ENCODE results near the gene NPB.
A peak's percentile ranks its signal among the peaks of the same experiment; 100 is the strongest.

NPB gene

GRCh38 chr17:81939881-81940385, 37.9 kb downstream of the NPB start:
- Histone ChIP-seq H3K27ac (ENCODE audit: low read length, poor library complexity, severe bottlenecking) (no peak overlapping the region), H4K8ac (ENCODE audit: low read length) (no peak overlapping the region), H3K18ac (ENCODE audit: low read depth in 1 of 2, low read length in 2 of 2) (no peak overlapping the region), H3K4ac (ENCODE audit: low read depth in 1 of 2, low read length in 2 of 2) (no peak overlapping the region), H2BK15ac (ENCODE audit: low read depth, poor library complexity, severe bottlenecking) (no peak overlapping the region), H4K91ac (ENCODE audit: low read length) (no peak overlapping the region), H3K14ac (ENCODE audit: low read length in 2 of 2) (no peak overlapping the region), H3K36me3 (ENCODE audit: control insufficient read depth in 1 of 2, insufficient read depth in 2 of 2, low read depth in 1 of 2, low read length in 2 of 2) (peaks cover 0 to 5% of the 10 kb centered on the region in 2 experiments), H3K4me2 (ENCODE audit: low read length, poor library complexity, severe bottlenecking) (no peak overlapping the region), H3K9me3 (ENCODE audit: control insufficient read depth, low read length) (no peaks in the 10 kb centered on the region), H2BK120ac (ENCODE audit: low read depth, low read length) (no peak overlapping the region), H2BK12ac (ENCODE audit: low read length in 2 of 2) (no peak overlapping the region), H3K23ac (ENCODE audit: low read length in 2 of 2) (no peak overlapping the region), H3K27me3 (ENCODE audit: control insufficient read depth in 1 of 2, insufficient read depth in 1 of 2, low read length in 2 of 2) (peaks cover 13 to 46% of the 10 kb centered on the region in 2 experiments), H2AK5ac (ENCODE audit: low read length, severe bottlenecking) (no peak overlapping the region), H3K9ac (ENCODE audit: low read length) (no peak overlapping the region), H2BK5ac (ENCODE audit: low read depth, low read length, poor library complexity, severe bottlenecking) (no peak overlapping the region), H3K4me3 (ENCODE audit: insufficient read depth in 1 of 2, low read depth in 1 of 2, low read length in 2 of 2) (no peak overlapping the region), H2AFZ (ENCODE audit: low read depth, low read length) (no peak overlapping the region), H3K79me1 (replicated peaks; ENCODE audit: low read length, poor library complexity, severe bottlenecking) (peaks cover 14% of the 10 kb centered on the region), H3K4me1 (ENCODE audit: control insufficient read depth, insufficient read depth, low read depth, low read length) (peaks cover 23% of the 10 kb centered on the region)
- no peak for DNase-seq
- WGBS: 91% methylated on average over 21 of the region's 21 CpGs

- no peak for DNase-seq
- Histone ChIP-seq H3K18ac (ENCODE audit: low read depth in 1 of 2, low read length in 2 of 2) (no peak overlapping the region), H3K36me3 (ENCODE audit: control insufficient read depth in 1 of 2, insufficient read depth in 2 of 2, low read depth in 1 of 2, low read length in 2 of 2) (no peaks in the 10 kb centered on the region), H3K14ac (ENCODE audit: low read length in 2 of 2) (peak overlapping the region in 1 of 2 experiments; percentile 22), H3K9me3 (ENCODE audit: control insufficient read depth, low read length) (no peaks in the 10 kb centered on the region), H3K4me2 (ENCODE audit: low read length, poor library complexity, severe bottlenecking) (no peak overlapping the region), H3K4me3 (ENCODE audit: insufficient read depth in 1 of 2, low read depth in 1 of 2, low read length in 2 of 2) (no peak overlapping the region), H3K27ac (ENCODE audit: low read length, poor library complexity, severe bottlenecking) (no peak overlapping the region), H2BK15ac (ENCODE audit: low read depth, poor library complexity, severe bottlenecking) (no peak overlapping the region), H3K27me3 (ENCODE audit: control insufficient read depth in 1 of 2, insufficient read depth in 1 of 2, low read length in 2 of 2) (peaks cover 13 to 47% of the 10 kb centered on the region in 2 experiments), H2AFZ (ENCODE audit: low read depth, low read length) (no peak overlapping the region), H2AK5ac (ENCODE audit: low read length, severe bottlenecking) (no peak overlapping the region), H2BK5ac (ENCODE audit: low read depth, low read length, poor library complexity, severe bottlenecking) (no peak overlapping the region), H3K4me1 (ENCODE audit: control insufficient read depth, insufficient read depth, low read depth, low read length) (peaks cover 14% of the 10 kb centered on the region), H4K91ac (ENCODE audit: low read length) (no peak overlapping the region), H3K79me1 (replicated peaks; ENCODE audit: low read length, poor library complexity, severe bottlenecking) (peaks cover 6% of the 10 kb centered on the region), H2BK120ac (ENCODE audit: low read depth, low read length) (no peak overlapping the region), H4K8ac (ENCODE audit: low read length) (no peak overlapping the region), H3K4ac (ENCODE audit: low read depth in 1 of 2, low read length in 2 of 2) (no peak overlapping the region), H2BK12ac (ENCODE audit: low read length in 2 of 2) (peak overlapping the region in 1 of 2 experiments; percentile 31), H3K23ac (ENCODE audit: low read length in 2 of 2) (no peak overlapping the region), H3K9ac (ENCODE audit: low read length) (no peak overlapping the region)
- 95% methylated on average over 56 of the region's 56 CpGs for WGBS
Observed at GRCh38 chr17:81940538-81941483, 38.8 kb downstream of the NPB start.

- Histone ChIP-seq H3K27ac (ENCODE audit: low read length, poor library complexity, severe bottlenecking) (no peak overlapping the region), H3K4me3 (ENCODE audit: insufficient read depth in 1 of 2, low read depth in 1 of 2, low read length in 2 of 2) (no peak overlapping the region), H3K36me3 (ENCODE audit: control insufficient read depth in 1 of 2, insufficient read depth in 2 of 2, low read depth in 1 of 2, low read length in 2 of 2) (no peaks in the 10 kb centered on the region), H2BK15ac (ENCODE audit: low read depth, poor library complexity, severe bottlenecking) (peak overlapping the region; percentile 19), H3K4ac (ENCODE audit: low read depth in 1 of 2, low read length in 2 of 2) (no peak overlapping the region), H3K18ac (ENCODE audit: low read depth in 1 of 2, low read length in 2 of 2) (no peak overlapping the region), H2BK12ac (ENCODE audit: low read length in 2 of 2) (no peak overlapping the region), H3K9me3 (ENCODE audit: control insufficient read depth, low read length) (no peaks in the 10 kb centered on the region), H2BK5ac (ENCODE audit: low read depth, low read length, poor library complexity, severe bottlenecking) (no peak overlapping the region), H3K27me3 (ENCODE audit: control insufficient read depth in 1 of 2, insufficient read depth in 1 of 2, low read length in 2 of 2) (peaks cover 13 to 47% of the 10 kb centered on the region in 2 experiments), H3K9ac (ENCODE audit: low read length) (no peak overlapping the region), H3K4me2 (ENCODE audit: low read length, poor library complexity, severe bottlenecking) (no peak overlapping the region), H2BK120ac (ENCODE audit: low read depth, low read length) (no peak overlapping the region), H4K8ac (ENCODE audit: low read length) (no peak overlapping the region), H3K79me1 (replicated peaks; ENCODE audit: low read length, poor library complexity, severe bottlenecking) (peaks cover 1% of the 10 kb centered on the region), H3K4me1 (ENCODE audit: control insufficient read depth, insufficient read depth, low read depth, low read length) (peaks cover 9% of the 10 kb centered on the region), H4K91ac (ENCODE audit: low read length) (no peak overlapping the region), H3K23ac (ENCODE audit: low read length in 2 of 2) (no peak overlapping the region), H3K14ac (ENCODE audit: low read length in 2 of 2) (no peak overlapping the region), H2AK5ac (ENCODE audit: low read length, severe bottlenecking) (no peak overlapping the region), H2AFZ (ENCODE audit: low read depth, low read length) (no peak overlapping the region)
- DNase-seq: no peak
- WGBS: 56% methylated on average over 29 of the region's 30 CpGs
Observed at GRCh38 chr17:81941484-81942166, 39.6 kb downstream of the NPB start.

- H2BK5ac ChIP-seq (ENCODE audit: low read depth, low read length, poor library complexity, severe bottlenecking): no peak overlapping the region
- no peak overlapping the region for H3K4ac ChIP-seq (ENCODE audit: low read depth in 1 of 2, low read length in 2 of 2)
- H3K27ac ChIP-seq (ENCODE audit: low read length, poor library complexity, severe bottlenecking): no peak overlapping the region
- no peak overlapping the region for H2AFZ ChIP-seq (ENCODE audit: low read depth, low read length)
- DNase-seq: no peak
- H3K14ac ChIP-seq (ENCODE audit: low read length in 2 of 2): no peak overlapping the region
- no peak overlapping the region for H2BK120ac ChIP-seq (ENCODE audit: low read depth, low read length)
- H3K79me1 ChIP-seq (replicated peaks; ENCODE audit: low read length, poor library complexity, severe bottlenecking): no peaks in the 10 kb centered on the region
- H3K9me3 ChIP-seq (ENCODE audit: control insufficient read depth, low read length): no peaks in the 10 kb centered on the region
- H2BK15ac ChIP-seq (ENCODE audit: low read depth, poor library complexity, severe bottlenecking): peak overlapping the region; percentile 19
- H3K4me3 ChIP-seq (ENCODE audit: insufficient read depth in 1 of 2, low read depth in 1 of 2, low read length in 2 of 2): no peak overlapping the region
- no peak overlapping the region for H2BK12ac ChIP-seq (ENCODE audit: low read length in 2 of 2)
- H3K18ac ChIP-seq (ENCODE audit: low read depth in 1 of 2, low read length in 2 of 2): no peak overlapping the region
- no peaks in the 10 kb centered on the region for H3K36me3 ChIP-seq (ENCODE audit: control insufficient read depth in 1 of 2, insufficient read depth in 2 of 2, low read depth in 1 of 2, low read length in 2 of 2)
- no peak overlapping the region for H2AK5ac ChIP-seq (ENCODE audit: low read length, severe bottlenecking)
- no peak overlapping the region for H3K4me2 ChIP-seq (ENCODE audit: low read length, poor library complexity, severe bottlenecking)
- no peak overlapping the region for H3K23ac ChIP-seq (ENCODE audit: low read length in 2 of 2)
- no peak overlapping the region for H4K8ac ChIP-seq (ENCODE audit: low read length)
- no peak overlapping the region for H4K91ac ChIP-seq (ENCODE audit: low read length)
- H3K9ac ChIP-seq (ENCODE audit: low read length): no peak overlapping the region
- 77% methylated on average over 7 of the region's 12 CpGs for WGBS
- peaks cover 6% of the 10 kb centered on the region for H3K4me1 ChIP-seq (ENCODE audit: control insufficient read depth, insufficient read depth, low read depth, low read length)
- peaks cover 13 to 50% of the 10 kb centered on the region in 2 experiments for H3K27me3 ChIP-seq (ENCODE audit: control insufficient read depth in 1 of 2, insufficient read depth in 1 of 2, low read length in 2 of 2)
Observed at GRCh38 chr17:81942167-81942553, 40.1 kb downstream of the NPB start.

All from mesenchymal stem cell (in vitro differentiated cells and primary cell).